ENCODE data around the gene AQP10.
"Not testable (repeated sequence)": the region's sequence is repeated elsewhere in the genome, so short reads cannot be mapped to it uniquely, and the experiment has no call there.

AQP10 gene

DNA sequence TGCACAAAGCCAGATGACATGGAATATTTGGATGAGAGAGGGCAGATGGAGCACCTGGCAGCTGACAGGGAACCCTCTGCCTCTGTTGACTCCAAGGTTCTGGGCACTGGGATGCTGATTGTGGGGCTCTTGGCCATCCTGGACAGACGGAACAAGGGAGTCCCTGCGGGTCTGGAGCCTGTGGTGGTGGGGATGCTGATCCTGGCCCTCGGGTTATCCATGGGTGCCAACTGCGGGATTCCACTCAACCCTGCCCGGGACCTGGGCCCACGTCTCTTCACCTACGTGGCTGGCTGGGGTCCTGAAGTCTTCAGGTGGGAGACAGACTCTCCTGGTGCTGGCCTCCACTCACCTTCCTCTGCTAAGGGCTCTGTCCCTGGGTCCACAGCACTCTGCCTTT lies 2.6 kb downstream of the AQP10 start:
- DNase-seq (ENCODE audit: low read depth in 1 of 2, low spot score in 1 of 2), result no peak

DNA sequence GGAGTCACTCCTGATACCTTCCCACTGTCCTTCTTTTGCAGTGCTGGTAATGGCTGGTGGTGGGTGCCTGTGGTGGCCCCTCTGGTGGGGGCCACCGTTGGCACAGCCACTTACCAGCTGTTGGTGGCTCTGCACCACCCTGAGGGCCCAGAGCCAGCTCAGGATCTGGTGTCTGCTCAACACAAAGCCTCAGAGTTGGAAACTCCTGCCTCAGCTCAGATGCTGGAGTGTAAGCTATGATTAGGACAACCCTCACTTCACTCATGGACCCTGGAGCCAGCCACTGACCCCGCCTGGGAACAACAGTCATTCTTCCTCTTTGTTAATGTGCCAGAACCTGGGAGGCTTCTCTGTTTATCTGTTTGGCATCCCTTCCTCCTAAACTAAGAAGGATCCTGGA lies 3.3 kb downstream of the AQP10 start:
- DNase-seq (ENCODE audit: low read depth in 1 of 2, low spot score in 1 of 2), result no peak

DNA sequence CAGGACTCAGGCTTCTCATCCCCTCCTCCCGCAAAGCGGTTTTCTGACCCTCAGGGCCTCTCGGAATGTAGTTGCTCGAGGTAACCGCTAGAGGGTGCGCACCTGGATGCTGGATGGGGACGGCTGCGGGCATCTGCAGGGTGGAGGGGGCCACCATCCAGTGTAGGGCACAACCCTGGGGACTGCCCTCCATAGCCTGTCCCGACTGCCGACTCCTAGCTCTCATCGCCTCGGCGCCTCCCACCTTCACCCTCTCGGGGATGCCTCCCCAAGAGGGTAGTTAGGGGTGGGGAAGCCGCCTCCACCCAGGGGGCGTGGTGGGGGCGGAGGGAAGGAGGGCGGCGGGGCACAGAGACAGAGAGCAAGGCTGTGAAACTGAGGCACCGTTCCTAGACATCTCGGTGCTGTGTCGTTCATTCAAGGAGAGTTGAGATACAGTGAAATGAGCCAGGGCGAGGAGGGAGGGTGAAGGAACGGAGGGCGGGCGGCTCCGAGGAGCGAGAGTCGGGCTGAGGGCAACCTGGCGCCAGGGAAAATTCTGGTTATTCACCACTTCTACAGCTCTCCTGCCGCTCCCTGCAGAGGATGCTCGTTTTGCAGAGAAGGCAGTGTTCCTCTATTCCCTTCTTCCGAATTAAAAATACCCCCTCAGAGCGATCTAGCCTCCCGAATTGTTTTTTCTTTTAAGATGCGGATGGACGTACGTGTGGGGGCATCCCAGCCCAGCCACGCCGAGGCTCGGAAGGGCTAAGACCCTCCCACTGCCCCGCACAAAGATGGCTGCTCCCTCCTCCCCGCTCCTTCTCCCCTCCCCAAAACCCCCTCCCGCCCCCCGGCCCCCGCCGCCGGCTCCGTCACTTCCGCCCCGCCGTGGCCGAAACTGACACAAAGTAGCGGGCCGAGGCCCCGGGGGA lies 4.0 kb downstream of the AQP10 start, which contains the start of gene ATP8B2:
Gene ATP8B2, plus strand, starts transcription at position 857 of the 914 bp plus-strand sequence. CDS start 2,617 bp downstream, outside the sequence.
- peak; percentile 62 to 72 for DNase-seq (ENCODE audit: low read depth in 1 of 2, low spot score in 1 of 2)

DNA sequence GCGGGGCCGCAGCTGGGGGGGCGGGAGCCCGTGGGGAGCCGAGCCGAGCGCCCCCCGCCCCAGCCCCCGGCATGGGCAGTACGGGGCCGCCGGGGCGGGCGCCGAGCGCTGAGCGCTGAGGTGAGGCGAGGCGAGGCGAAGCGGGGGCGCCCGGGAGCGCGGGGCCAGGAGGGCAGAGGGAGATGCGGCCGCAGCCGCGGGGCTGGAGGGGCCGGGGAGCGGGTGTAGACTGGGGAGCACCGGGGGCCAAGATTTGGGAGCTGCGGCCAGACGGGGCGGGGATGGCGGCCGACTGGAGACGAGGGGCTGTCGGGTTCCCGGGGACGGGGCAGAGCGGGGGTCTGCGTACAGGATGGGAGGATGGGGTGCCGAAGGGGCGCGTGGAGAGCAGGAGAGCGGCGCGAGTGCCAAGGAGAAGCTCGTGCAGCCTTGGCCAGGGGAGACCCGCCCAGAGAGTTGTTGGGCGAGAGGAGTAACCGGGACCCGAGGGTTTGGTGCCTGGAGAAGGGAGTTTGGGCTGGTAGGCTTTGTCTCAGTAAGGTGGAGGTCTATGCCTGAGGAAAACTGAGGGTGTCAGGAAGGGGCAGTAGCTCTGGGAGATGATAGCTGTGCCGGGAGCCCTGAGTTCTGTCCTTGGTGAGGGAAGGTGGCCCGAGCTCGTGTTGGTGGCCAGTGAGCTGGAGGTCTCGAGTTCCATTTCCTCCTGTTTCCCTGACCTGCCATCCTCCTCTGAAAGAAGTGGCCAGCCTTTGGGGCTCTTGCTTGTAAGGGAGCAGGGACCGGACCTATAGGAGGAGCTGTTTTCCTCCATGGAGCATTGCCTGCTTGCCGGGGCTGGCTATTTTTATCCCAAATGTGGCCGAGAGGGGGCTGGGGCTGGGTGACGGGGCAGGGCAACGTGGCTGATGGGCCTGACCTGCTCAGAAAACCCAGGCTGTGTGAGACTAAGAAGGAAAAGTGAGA lies 5.0 kb downstream of the AQP10 start:
- DNase-seq (ENCODE audit: low read depth in 1 of 2, low spot score in 1 of 2), result no peak

DNA sequence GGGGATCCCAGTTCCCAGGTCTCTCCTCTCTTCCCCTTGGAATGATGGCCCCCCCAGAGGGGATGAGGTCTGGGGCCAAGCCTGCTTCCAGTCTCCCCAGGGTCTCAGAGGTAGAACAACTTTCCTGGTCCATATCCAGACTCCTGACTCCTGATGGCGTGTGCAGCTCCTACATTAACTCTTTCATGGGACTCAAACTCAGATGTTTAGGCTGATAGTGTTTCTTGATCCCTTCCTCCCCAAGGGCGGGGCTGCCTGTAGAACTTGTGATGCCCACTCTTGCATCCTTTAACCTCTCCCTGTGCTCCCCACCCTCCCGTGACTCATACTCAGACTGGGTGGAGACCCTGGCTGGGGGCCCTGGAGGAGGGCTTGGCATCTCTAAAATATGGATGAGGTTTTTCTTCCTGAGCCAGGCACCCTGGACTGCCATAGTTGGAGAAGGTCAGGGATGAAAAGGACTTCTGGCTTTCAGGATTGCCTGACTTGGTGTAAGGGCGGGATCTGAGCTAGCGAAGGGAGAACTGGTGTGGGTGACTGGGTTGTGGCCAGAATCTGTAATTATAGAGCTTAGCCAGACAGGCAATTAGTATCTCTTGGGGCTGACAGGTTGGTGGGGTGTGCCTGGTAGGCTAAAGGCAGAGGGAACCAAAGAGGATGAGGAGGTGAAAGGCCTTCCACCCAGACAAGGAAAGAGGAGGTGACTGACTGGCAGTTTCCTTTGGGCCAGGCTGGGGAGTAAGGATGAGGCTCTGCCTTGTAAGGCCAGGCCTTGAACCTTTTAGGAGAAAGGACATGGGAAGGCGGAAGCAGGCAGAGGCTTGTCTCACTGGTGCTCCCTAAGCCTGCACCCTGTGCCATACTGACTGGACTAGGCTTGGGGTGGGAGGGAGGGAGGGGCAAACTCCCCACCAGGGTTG lies 5.9 kb downstream of the AQP10 start:
- no peak for DNase-seq (ENCODE audit: low read depth in 1 of 2, low spot score in 1 of 2)

DNA sequence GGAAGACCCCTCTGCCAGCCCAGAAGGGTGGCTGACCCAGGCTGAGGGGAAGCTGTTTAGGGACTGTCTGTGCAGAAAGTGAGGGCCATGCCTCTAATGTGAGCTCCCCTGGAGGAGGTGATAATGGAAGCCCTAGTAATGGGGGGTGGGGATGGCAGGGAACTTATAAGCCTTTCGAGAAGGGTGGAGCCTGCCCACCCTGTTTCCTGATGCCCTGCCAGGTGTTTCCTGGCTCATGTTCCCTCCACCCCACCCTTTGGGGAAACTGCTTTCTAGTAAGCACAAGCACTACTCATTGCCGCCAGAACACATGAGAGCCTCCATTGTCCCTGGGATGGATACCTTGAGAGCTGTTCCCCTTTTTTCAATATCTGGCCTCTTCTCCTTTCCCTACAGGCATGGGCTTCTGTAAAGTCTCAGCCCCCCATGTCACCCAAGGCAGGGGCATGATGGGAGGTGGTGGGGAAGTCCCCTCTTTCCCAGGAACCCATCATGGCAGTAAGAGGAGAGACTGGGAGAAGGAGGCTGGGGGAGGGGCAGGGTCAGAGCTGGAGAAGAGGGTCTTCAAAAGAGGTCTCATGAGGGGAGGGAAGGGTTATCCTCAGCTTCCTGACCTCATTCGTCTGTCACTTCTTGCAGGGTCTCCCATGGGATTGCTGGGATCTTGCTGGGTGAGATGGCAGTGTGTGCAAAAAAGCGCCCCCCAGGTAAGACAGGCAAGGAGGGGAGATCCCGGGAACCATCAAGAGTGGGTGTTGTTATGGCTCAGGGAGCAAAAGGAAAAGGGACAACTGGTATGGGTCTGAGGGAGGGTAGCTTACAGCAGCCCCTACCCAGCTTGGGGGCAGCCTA lies 6.8 kb downstream of the AQP10 start:
- DNase-seq (ENCODE audit: low read depth in 1 of 2, low spot score in 1 of 2), result no peak

DNA sequence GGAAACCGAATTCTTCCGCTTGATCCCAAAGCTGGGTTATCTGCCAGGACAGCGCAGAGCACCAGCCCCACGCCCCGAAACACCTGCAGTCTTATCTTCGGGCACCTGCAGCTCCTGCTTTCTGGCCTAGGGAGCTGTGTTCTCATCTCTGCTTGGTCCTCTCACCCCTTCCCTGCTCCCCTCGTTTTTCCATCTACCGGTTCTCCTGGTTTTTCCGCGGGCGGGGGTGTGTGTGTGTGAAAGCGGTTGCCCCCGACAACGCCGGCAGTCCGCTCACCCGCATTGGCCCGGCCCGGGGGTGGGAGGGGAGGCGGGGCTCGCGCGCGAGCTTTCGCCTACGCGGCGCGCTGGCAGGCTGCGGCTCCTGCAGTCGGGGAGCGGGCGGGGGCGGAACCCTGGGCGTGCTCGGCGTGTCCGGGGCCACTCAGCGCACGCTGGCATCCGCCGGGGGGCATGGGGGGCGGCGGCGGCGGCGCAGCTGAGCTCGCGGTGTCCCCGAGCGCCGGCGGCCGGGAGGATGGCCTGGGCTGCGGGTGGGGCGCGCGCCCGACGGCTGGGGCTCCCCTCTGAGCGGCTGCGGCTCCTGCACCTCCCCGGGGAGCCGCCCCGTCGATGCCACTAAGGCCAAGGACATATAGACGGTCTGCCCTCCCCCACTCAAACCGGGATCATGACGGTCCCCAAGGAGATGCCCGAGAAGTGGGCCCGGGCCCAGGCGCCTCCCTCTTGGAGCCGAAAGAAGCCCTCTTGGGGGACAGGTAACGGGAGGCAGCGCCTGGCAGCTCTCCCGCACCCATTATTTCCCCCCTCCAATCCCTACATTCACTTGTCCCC lies 7.6 kb downstream of the AQP10 start:
- peak; percentile 69 to 80 for DNase-seq (ENCODE audit: low read depth in 1 of 2, low spot score in 1 of 2)

DNA sequence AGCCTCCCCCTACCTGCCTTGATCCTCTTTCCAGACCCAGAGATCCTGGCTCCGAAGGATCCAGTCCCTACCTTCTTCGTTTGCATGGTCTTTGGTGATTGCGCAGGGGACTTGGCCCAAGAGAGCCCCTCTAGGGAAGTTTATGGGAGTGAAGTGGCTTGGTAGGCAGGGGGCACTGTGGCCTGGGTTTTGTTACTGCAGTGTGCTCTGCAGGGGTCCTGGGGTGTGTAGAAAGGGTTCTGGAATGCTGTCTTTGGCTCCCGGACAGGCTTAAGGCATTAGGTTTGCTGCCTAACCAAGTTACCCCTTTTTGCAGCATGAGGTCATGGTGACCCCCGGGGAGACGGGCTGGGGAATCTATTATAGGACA lies 8.2 kb downstream of the AQP10 start:
- no peak for DNase-seq (ENCODE audit: low read depth in 1 of 2, low spot score in 1 of 2)

DNA sequence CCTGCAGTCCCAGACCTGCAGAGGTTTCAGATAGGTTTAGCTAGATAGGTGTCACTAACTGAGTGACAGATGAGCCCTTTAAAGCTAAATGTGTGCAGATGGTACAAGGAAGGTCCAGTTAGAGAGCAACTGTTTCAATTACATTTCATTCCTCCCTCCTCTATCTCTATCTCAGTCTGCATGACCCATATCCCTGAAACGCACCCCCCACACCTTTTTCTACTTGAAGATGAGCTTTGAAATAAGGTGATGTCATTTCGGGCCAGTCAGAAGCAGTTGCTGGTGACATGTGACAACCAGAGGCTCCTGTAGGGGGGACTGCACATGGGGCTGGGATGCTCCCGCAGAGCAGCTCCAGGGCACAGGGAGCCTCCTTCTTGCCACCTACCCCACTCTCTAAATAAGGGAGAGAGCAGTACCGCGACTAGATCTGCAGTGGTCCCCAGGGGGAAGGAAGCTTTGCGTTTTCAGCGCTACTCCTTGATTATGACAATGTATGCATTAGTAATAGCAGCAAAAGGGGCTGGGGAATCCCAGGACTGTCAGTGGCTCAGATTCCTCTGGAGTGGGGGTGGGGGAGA lies 8.7 kb downstream of the AQP10 start:
- DNase-seq (ENCODE audit: low read depth in 1 of 2, low spot score in 1 of 2), result no peak

DNA sequence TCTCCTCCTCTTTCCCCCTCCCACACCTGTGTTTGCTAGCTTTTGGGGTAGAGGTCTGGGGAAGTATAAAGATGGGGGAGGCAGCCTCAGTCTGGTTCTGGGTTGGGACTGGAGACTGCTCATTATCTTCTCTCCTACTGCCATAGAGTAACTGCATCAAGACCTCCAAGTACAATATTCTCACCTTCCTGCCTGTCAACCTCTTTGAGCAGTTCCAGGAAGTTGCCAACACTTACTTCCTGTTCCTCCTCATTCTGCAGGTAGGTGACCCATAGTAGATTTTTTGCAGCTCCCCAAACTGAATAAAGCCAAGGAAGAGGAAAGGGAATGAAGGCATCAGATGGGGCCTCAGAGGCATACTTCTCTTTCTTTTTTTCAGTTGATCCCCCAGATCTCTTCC lies 9.8 kb downstream of the AQP10 start:
- no peak for DNase-seq (ENCODE audit: low read depth in 1 of 2, low spot score in 1 of 2)

DNA sequence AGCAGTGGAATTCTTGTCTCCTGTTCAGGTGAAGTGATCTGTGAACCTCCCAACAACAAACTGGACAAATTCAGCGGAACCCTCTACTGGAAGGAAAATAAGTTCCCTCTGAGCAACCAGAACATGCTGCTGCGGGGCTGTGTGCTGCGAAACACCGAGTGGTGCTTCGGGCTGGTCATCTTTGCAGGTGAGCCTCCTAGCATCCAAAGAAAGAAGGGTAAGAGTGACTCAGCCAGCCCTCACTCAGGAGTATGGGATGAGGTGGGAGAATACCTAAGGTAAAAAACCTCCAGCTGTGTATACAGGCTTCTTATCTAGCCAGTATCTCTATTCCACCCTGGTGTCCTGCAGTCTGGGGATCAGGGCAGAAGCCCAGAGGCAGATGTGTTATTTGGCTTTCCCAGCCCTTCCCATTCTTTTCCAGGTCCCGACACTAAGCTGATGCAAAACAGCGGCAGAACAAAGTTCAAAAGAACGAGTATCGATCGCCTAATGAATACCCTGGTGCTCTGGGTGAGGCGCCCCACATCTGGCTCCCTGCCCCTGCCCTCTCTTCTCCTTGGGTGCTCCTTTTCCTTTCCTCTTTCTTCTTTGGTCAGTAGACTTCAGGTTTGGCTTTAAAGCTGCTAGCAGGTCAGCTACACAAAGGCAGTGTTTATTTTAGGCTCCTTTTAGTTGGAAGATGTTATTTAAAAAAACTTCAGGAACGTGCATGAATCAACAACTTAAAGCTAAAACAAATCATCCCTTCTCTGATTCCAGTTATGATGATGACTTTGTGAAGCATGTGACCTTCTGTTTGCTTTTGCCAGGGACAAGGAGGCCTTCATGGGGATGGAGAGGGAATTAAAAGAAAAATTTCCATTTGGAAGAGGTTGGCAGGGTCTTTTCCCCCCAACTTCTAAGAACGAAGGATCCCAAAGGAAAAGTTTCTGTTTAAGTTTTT lies 13.5 kb downstream of the AQP10 start:
- no peak for DNase-seq (ENCODE audit: low read depth in 1 of 2, low spot score in 1 of 2)

DNA sequence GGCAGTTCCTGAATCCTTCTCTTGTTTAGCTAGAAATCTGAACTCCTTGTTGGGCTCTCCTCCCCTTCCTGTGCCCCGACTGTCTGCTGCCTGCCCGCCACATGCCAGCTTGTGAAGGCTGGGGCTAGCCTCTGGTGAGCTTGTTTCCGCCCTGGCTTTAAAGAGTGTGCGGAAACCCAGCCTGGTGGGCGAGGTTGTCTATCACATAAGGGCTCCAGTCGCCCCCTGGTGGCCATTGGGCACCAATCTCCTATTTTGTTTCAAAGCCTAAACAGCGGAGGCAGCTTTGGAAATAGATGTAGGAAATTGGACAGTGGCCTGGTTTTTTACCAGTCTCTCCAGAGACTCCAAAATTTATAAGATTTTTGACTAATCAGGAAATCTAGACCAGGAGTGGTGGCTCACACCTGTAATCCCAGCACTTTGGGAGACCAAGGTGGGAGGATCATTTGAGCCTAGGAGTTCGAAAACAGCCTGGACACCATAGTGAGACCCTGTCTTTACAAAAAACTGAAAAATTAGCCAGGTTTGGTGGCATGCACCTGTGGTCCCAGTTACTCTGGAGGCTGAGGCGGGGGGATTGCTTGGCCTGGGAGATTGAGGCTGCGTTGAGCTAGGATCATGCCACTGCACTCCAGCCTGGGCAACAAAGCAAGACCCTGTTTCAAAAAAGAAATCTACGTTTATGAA lies 14.3 kb downstream of the AQP10 start:
- peak; percentile 83 to 85 for DNase-seq (ENCODE audit: low read depth in 1 of 2, low spot score in 1 of 2)

DNA sequence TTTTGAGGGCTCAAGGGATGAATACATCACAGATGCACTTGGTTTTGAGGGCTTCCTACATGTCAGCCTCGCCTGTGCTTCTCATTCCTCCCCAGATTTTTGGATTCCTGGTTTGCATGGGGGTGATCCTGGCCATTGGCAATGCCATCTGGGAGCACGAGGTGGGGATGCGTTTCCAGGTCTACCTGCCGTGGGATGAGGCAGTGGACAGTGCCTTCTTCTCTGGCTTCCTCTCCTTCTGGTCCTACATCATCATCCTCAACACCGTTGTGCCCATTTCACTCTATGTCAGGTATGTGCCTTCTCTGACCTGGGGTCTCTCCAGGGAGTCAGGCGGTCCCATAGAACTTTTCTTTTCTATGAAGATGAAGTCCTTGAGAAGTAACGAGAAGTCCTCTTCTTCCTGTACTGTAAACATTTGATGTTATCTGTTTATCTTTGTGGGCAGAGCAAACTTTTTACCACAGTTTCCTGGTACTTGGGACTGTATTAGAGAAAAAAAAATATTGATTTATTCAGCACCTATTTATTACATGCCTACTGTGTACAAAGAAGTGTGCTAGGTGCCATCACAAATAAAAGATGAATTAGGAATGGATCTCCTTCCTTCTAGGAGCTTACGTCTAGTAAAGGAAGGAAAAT lies 16.5 kb downstream of the AQP10 start:
- no peak for DNase-seq (ENCODE audit: low read depth in 1 of 2, low spot score in 1 of 2)

DNA sequence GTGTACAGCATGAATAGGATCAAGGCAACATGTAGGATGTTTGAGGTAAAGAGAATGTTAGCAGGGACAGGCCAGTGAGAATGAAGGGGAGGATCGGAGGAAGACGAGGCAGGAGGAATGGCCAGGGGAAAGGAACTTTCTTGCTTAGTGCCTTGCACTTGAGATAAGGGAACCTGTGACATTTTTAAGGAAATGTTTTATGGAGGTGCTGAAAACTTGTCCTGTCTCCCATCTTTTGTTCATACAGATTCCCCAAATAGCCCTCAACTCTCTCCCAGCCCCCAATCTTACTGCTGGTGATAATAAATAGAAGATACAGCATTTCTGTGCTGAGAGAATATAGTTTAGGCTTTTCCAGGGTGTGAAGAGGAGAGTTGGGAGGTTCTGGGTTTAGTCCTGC lies 18.0 kb downstream of the AQP10 start:
- no peak for DNase-seq (ENCODE audit: low read depth in 1 of 2, low spot score in 1 of 2)

DNA sequence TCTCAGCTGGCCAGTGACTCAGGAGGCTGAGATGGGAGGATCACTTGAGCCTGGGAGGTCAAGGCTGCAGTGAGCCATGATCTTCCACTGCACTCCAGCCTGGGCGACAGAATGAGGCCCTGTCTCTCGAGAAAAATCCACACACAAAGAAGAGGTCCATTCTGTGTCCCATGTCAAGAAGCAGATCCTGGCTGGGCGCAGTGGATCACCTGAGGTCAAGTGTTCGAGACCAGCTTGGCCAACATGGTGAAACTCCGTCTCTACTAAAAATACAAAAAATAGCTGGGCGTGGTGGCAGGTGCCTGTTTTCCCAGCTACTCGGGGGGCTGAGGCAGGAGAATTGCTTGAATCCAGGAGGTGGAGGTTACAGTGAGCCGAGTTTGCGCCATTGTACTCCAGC lies 20.5 kb downstream of the AQP10 start:
- DNase-seq (ENCODE audit: low read depth in 1 of 2, low spot score in 1 of 2), result not testable (repeated sequence)

DNA sequence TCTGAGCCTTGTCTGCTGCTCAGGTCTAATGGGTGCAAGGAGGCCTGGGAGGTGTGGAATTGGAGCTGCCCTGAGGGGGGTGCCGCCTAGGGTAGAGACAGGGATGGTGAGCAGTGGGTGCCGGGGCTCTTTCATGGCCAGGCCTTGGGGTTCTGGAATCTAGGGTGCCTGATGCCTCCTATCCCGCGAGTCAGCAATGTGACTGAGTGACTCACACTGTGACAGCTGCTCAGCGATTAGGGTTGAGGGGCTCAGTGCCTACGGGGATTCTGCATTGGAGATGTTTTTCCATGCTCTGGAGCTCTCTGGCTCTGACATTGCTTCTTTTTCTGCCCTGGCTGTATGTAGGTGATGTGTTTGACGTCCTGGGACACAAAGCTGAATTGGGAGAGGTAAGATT lies 21.2 kb downstream of the AQP10 start:
- DNase-seq (ENCODE audit: low read depth in 1 of 2, low spot score in 1 of 2), result no peak

All from activated T-helper 1 cell treated with anti-CD3 and anti-CD28 coated beads, Interleukin-2, amount 50 U/mL, for 16 hours (primary cell).